ENCODE measurements around the gene SHC1. TPM values are rescaled to one million over a fixed set of nuclear protein-coding genes. Genes with fewer than 3 reads are reported as not detected.
A peak's percentile ranks its signal among the peaks of the same experiment; 100 is the strongest.

The SHC1 gene
- total RNA-seq, 1 experiment from 2014 or later: 885 TPM

DNA sequence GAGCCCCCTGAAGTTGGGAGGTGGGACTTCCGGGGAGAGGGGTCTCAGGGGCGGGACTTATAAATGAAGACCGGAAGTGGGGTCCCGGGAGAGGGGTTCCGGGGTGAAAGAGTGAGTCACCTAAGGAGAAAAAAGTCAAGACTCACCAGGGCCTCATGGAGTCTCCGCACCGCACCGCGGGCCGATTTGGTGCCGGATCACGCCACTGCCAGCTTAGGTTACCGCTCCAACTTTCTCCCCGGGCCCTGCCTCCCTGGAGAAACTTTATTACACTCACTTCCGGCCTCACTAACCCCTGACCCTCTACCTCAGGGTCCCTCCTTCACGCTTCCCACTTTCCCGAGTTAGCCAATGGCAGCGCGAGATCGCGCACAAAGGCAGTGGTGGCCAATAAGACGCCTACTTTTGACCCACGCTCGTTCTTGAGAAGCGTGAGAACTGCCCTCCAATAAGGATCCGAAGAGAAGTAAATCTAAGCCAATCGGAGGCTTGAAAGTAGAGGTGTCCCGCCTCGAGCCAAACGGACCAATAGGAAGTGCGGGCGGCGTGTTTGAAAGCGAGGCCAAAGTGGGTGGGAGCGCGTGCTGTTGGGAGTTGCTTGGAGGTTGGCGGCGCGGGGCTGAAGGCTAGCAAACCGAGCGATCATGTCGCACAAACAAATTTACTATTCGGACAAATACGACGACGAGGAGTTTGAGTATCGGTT lies 3.7 kb upstream of the SHC1 start, which contains the start of gene CKS1B:
Gene CKS1B, plus strand, starts transcription at position 580 of the 706 bp plus-strand sequence. Its CDS starts 65 bp downstream, at position 645.
- TF ChIP-seq, protein P1, sequence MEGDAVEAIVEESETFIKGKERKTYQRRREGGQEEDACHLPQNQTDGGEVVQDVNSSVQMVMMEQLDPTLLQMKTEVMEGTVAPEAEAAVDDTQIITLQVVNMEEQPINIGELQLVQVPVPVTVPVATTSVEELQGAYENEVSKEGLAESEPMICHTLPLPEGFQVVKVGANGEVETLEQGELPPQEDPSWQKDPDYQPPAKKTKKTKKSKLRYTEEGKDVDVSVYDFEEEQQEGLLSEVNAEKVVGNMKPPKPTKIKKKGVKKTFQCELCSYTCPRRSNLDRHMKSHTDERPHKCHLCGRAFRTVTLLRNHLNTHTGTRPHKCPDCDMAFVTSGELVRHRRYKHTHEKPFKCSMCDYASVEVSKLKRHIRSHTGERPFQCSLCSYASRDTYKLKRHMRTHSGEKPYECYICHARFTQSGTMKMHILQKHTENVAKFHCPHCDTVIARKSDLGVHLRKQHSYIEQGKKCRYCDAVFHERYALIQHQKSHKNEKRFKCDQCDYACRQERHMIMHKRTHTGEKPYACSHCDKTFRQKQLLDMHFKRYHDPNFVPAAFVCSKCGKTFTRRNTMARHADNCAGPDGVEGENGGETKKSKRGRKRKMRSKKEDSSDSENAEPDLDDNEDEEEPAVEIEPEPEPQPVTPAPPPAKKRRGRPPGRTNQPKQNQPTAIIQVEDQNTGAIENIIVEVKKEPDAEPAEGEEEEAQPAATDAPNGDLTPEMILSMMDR (IDR thresholded peaks at IDR 0.05; ENCODE audit: unreplicated experiment): no peak
- DNase-seq (ENCODE audit: unreplicated experiment): peak; percentile 100
- no peak within 1 kb of the TSS for H3K4me3 Mint-ChIP-seq (ENCODE audit: unreplicated experiment)
- no TSS peak for BruUV-seq (replicated peaks)
- POLR2A ChIA-PET: interaction anchor here (0.6 to 41.1 kb wide), 32 partner anchors 3 to 1438 kb away, joined by 3 to 1917 read pairs (median 6); partner anchors contain the start of genes ADAM15, CKS1B, EFNA1 and EFNA3
- peaks cover 32% of the 10 kb centered on the region for H3K4me1 Mint-ChIP-seq (ENCODE audit: insufficient read depth, unreplicated experiment)
- peaks cover 33% of the 10 kb centered on the region for H3K36me3 Mint-ChIP-seq (ENCODE audit: insufficient read depth, unreplicated experiment)
- H3K9me3 Mint-ChIP-seq (ENCODE audit: unreplicated experiment): no peaks in the 10 kb centered on the region
- no peaks in the 10 kb centered on the region for H3K27me3 Mint-ChIP-seq (ENCODE audit: insufficient read depth, unreplicated experiment)
- CTCF ChIA-PET: interaction anchor here (0.8 to 6.7 kb wide), 13 partner anchors 8 to 493 kb away, joined by 3 to 64 read pairs (median 5); partner anchors contain the start of genes FLAD1, LENEP, PBXIP1 and PYGO2
- H3K27ac Mint-ChIP-seq (ENCODE audit: low read depth, unreplicated experiment): no peak within 1 kb of the TSS
- intact Hi-C loops (cut with micrococcal nuclease): loop anchor here (1.0 to 5.0 kb wide), 2 partner anchors 28 to 198 kb away; partner anchors contain the start of genes KRTCAP2, TRIM46 and ZBTB7B

DNA sequence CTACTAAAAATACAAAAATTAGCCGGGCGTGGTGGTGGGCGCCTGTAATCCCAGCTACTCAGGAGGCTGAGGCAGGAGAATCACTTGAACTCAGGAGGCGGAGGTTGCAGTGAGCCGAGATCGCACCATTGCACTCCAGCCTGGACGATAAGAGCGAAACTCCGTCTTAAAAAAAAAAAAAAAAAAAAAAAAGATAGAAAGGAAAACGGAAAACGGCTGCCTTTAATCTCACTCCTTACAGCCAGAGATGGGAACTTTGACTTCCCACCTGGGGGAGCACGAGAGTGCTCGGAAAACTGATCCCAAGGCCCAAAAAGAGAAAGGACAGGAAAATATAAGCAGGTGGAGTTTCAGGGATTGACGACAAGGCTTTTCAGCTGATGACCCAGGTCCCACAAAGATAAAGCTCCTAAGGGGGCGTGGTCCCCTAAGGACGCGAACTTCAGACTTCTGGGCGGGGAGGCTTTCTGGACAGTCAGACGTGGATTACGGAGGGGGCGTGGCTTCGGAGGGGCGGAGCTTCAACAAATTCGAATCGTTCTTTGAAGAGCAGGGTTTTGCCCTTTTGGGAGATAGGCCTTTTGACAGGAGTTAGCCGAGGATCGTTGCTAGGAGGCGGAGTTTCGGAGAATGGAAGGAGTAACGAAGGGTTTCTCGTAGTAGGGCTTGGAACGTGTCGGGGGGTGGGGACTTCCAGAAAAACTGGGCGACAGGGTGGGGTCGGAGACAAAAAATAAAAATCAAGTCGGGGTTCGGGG lies 3.0 kb upstream of the SHC1 start:
- intact Hi-C loops (cut with micrococcal nuclease): loop anchor here (1.0 to 5.0 kb wide), 4 partner anchors 29 to 199 kb away; partner anchors contain the start of genes ADAM15, KRTCAP2, TRIM46 and ZBTB7B
- BruUV-seq (replicated peaks): no TSS peak
- Mint-ChIP-seq H3K36me3 (ENCODE audit: insufficient read depth, unreplicated experiment) (peaks cover 34% of the 10 kb centered on the region), H3K4me3 (ENCODE audit: unreplicated experiment) (no peak overlapping the region), H3K27me3 (ENCODE audit: insufficient read depth, unreplicated experiment) (no peaks in the 10 kb centered on the region), H3K9me3 (ENCODE audit: unreplicated experiment) (no peaks in the 10 kb centered on the region), H3K4me1 (ENCODE audit: insufficient read depth, unreplicated experiment) (peaks cover 33% of the 10 kb centered on the region), H3K27ac (ENCODE audit: low read depth, unreplicated experiment) (no peak overlapping the region)
- TF ChIP-seq, protein P1 (IDR thresholded peaks at IDR 0.05; ENCODE audit: unreplicated experiment): peak; percentile 27
- POLR2A ChIA-PET: interaction anchor here (0.6 to 41.1 kb wide), 35 partner anchors 3 to 1500 kb away, joined by 3 to 1917 read pairs (median 6); partner anchors contain the start of genes ADAM15, CKS1B, EFNA1 and EFNA3
- CTCF ChIA-PET: interaction anchor here (0.6 to 6.7 kb wide), 17 partner anchors 8 to 493 kb away, joined by 3 to 64 read pairs (median 5); partner anchors contain the start of genes FLAD1, LENEP, PBXIP1 and PYGO2
- peak; percentile 100 for DNase-seq (ENCODE audit: unreplicated experiment)

DNA sequence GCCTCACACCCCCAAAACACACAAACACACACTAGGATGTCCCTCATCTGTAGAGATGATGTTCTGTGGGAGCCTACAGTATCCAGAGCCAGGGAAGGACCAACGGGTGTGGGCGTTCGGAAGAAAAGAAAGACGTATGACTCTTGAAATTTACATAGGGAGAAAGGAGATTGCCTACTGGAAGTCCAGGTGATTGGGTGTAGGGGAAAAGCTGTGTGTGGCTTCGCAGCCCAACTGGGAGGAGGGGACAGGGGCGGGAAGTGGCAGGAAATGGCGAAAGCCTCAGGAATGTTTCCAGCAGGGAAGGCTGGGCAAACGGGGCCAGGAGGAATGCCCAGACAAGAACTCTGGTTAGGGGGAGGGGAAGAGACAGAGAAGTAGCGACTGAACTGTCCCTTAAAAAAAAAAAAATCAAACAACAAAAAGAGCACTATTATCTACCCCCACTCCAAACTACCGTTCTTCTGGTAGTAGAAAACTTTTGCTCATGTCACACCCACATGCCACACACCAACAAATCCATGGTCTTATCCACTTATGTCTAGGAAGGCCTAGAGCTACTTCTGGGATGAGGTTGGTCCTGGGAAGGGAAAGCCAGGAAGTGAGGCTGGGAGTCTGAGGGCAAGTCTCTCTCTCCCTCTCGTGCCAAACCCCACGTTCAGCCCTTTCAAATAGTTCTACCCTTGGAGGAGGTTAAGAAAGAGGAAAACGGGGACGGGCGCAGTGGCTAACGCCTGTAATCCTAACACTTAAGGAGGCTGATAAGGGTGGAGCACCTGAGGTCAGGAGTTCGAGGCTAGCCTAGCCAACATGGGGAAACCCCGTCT lies 2.2 kb upstream of the SHC1 start:
- H3K9me3 Mint-ChIP-seq (ENCODE audit: unreplicated experiment): no peaks in the 10 kb centered on the region
- TSS peak; percentile 56 for BruUV-seq (replicated peaks)
- peaks cover 38% of the 10 kb centered on the region for H3K36me3 Mint-ChIP-seq (ENCODE audit: insufficient read depth, unreplicated experiment)
- intact Hi-C loops (cut with micrococcal nuclease): loop anchor here (1.0 to 5.0 kb wide), 4 partner anchors 10 to 200 kb away; partner anchors contain the start of genes ADAM15, KRTCAP2 and TRIM46
- H3K27ac Mint-ChIP-seq (ENCODE audit: low read depth, unreplicated experiment): no peak overlapping the region
- CTCF ChIA-PET: interaction anchor here (0.5 to 6.7 kb wide), 23 partner anchors 10 to 776 kb away, joined by 3 to 64 read pairs (median 4); partner anchors contain the start of genes FLAD1, LENEP, PYGO2 and ZBTB7B
- H3K4me1 Mint-ChIP-seq (ENCODE audit: insufficient read depth, unreplicated experiment): peaks cover 37% of the 10 kb centered on the region
- DNase-seq (ENCODE audit: unreplicated experiment): peak; percentile 100
- TF ChIP-seq, protein P1 (IDR thresholded peaks at IDR 0.05; ENCODE audit: unreplicated experiment): no peak
- POLR2A ChIA-PET: interaction anchor here (0.7 to 41.1 kb wide), 33 partner anchors 2 to 1149 kb away, joined by 3 to 1917 read pairs (median 7); partner anchors contain the start of genes ADAM15, CKS1B, EFNA1 and EFNA3
- no peak overlapping the region for H3K4me3 Mint-ChIP-seq (ENCODE audit: unreplicated experiment)
- no peaks in the 10 kb centered on the region for H3K27me3 Mint-ChIP-seq (ENCODE audit: insufficient read depth, unreplicated experiment)
